Endodermal cell (in vitro differentiated cells): ENCODE results near the gene TSSC4. TPM values are rescaled to one million over a fixed set of nuclear protein-coding genes. Genes with fewer than 3 reads are reported as not detected.

Experiments
- DNase-seq: peaks from one replicate; pipeline ENCODE4 v3.0.0-alpha.2; 2017
- H3K27ac ChIP-seq: 2 replicates; pipeline ENCODE4 v1.5.1; 2013; ENCODE audit warnings: mild to moderate bottlenecking, low read depth, low read length, moderate library complexity
- H3K27me3 ChIP-seq: 2 replicates; pipeline ENCODE4 v1.6.1; 2013; ENCODE audit warnings: mild to moderate bottlenecking, low read length, moderate library complexity; ENCODE audit not compliant: insufficient read depth, control insufficient read depth, poor library complexity, severe bottlenecking
- H3K36me3 ChIP-seq: 2 replicates; pipeline ENCODE4 v1.7.0; 2013; ENCODE audit warnings: mild to moderate bottlenecking, low read length, moderate library complexity; ENCODE audit not compliant: control insufficient read depth, insufficient read depth
- H3K4me1 ChIP-seq: one replicate; pipeline ENCODE4 v1.7.0; 2013; ENCODE audit warnings: low read length; ENCODE audit not compliant: control insufficient read depth, insufficient read depth
- H3K4me3 ChIP-seq: 2 replicates; pipeline ENCODE4 v1.5.1; 2013; ENCODE audit warnings: mild to moderate bottlenecking, low read length, moderate library complexity
- H3K9ac ChIP-seq: 2 replicates; pipeline ENCODE4 v1.6.1; 2013; ENCODE audit warnings: mild to moderate bottlenecking, low read length, moderate library complexity; ENCODE audit not compliant: poor library complexity, severe bottlenecking; ENCODE audit errors: extremely low read depth
- H3K9me3 ChIP-seq: 2 replicates; pipeline ENCODE4 v1.6.1; 2013; ENCODE audit warnings: mild to moderate bottlenecking, low read length, moderate library complexity; ENCODE audit not compliant: control insufficient read depth
- H3K27ac Mint-ChIP-seq: 2 replicates; pipeline ENCODE4 v1.8.0; 2020; ENCODE audit warnings: mixed read lengths
- H3K27me3 Mint-ChIP-seq: 2 replicates; pipeline ENCODE4 v1.8.0; 2021; ENCODE audit warnings: mild to moderate bottlenecking, mixed read lengths; ENCODE audit not compliant: insufficient read depth
- H3K36me3 Mint-ChIP-seq: 2 replicates; pipeline ENCODE4 v1.8.0; 2020; ENCODE audit warnings: low read depth, mixed read lengths
- H3K4me1 Mint-ChIP-seq: 2 replicates; pipeline ENCODE4 v1.8.0; 2020; ENCODE audit warnings: mixed read lengths
- H3K4me3 Mint-ChIP-seq: 2 replicates; pipeline ENCODE4 v1.8.0; 2020; ENCODE audit warnings: mild to moderate bottlenecking, moderate library complexity, mixed read lengths
- H3K9me3 Mint-ChIP-seq: 2 replicates; pipeline ENCODE4 v1.8.0; 2020; ENCODE audit warnings: mild to moderate bottlenecking, mixed read lengths
- WGBS, 2 experiments: methylation state at CpG; one replicate each; pipeline versions ENCODE4 v1.1.5 to v1.1.7; 2013; ENCODE audit warnings: missing lambda C conversion rate in 2 of 2, mixed read lengths in 1 of 2; ENCODE audit not compliant: insufficient coverage in 1 of 2, insufficient read length in 1 of 2; 5-methylcytosine and 5-hydroxymethylcytosine counted together
- total RNA-seq, 2 donors: library from RNA; stranded (reverse); fragmentation: NEBNext Ultra II Directional in 1 of 2; extraction: Animal tissue kit (Norgen Biotek cat#: 25700) in 1 of 2; gene quantifications; 2 replicates in 1 of 2; 3 replicates in 1 of 2; pipeline ENCODE4 v1.2.1, GENCODE V29; 2021
- TF ChIP-seq, protein P1 (sequence below): fragments of 200-600 bp; sonication (generic); conservative IDR thresholded peaks from 2 replicates; pipeline ENCODE4 v1.5.0; 2021; ENCODE audit warnings: antibody characterized with exemption, mild to moderate bottlenecking

Gene TSSC4
- total RNA-seq, 2 donors from 2014 or later = 47.2 to 51.1 TPM

DNA sequence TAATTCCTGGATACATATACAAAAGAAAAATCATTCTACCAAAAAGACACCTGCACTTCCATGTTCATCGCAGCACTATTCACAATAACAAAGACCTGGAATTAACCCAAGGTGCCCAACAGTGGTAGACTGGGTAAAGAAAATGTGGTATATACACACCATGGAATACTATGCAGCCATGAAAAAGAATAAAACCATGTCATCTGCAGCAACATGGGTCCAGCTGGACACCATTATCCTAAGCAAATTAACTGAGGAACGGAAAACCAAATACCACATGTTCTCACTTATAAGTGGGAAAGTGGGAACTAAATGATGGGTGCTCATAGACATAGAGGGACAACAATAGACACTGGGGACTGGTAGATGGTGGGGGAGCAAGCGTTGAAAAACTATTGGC, 39.3 kb downstream of the TSSC4 start:
- Histone ChIP-seq H3K4me3 (no peak overlapping the region), H3K27me3 (peaks cover 78% of the 10 kb centered on the region), H3K27ac (no peak overlapping the region), H3K9ac (no peak overlapping the region), H3K4me1 (no peaks in the 10 kb centered on the region), H3K36me3 (no peaks in the 10 kb centered on the region), H3K9me3 (peaks cover 9% of the 10 kb centered on the region)
- H3K36me3 Mint-ChIP-seq = no peaks in the 10 kb centered on the region
- no peak overlapping the region for H3K27ac Mint-ChIP-seq
- 83 to 86% methylated on average over 1 to 2 of the region's 3 CpGs for WGBS, 2 experiments
- TF ChIP-seq, protein P1, sequence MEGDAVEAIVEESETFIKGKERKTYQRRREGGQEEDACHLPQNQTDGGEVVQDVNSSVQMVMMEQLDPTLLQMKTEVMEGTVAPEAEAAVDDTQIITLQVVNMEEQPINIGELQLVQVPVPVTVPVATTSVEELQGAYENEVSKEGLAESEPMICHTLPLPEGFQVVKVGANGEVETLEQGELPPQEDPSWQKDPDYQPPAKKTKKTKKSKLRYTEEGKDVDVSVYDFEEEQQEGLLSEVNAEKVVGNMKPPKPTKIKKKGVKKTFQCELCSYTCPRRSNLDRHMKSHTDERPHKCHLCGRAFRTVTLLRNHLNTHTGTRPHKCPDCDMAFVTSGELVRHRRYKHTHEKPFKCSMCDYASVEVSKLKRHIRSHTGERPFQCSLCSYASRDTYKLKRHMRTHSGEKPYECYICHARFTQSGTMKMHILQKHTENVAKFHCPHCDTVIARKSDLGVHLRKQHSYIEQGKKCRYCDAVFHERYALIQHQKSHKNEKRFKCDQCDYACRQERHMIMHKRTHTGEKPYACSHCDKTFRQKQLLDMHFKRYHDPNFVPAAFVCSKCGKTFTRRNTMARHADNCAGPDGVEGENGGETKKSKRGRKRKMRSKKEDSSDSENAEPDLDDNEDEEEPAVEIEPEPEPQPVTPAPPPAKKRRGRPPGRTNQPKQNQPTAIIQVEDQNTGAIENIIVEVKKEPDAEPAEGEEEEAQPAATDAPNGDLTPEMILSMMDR = no peak
- peaks cover 4% of the 10 kb centered on the region for H3K9me3 Mint-ChIP-seq
- DNase-seq = no peak
- peaks cover 74% of the 10 kb centered on the region for H3K27me3 Mint-ChIP-seq
- H3K4me3 Mint-ChIP-seq = no peak overlapping the region
- H3K4me1 Mint-ChIP-seq = no peaks in the 10 kb centered on the region

GRCh38 chr11:2440646-2441045, 40.1 kb downstream of the TSSC4 start:
- H3K36me3 ChIP-seq = no peaks in the 10 kb centered on the region
- H3K36me3 Mint-ChIP-seq = no peaks in the 10 kb centered on the region
- peaks cover 81% of the 10 kb centered on the region for H3K27me3 ChIP-seq
- peaks cover 79% of the 10 kb centered on the region for H3K27me3 Mint-ChIP-seq
- H3K9me3 ChIP-seq = peaks cover 9% of the 10 kb centered on the region
- no peak for DNase-seq
- H3K9ac ChIP-seq = no peak overlapping the region
- H3K4me1 ChIP-seq = no peaks in the 10 kb centered on the region
- no peaks in the 10 kb centered on the region for H3K4me1 Mint-ChIP-seq
- peaks cover 4% of the 10 kb centered on the region for H3K9me3 Mint-ChIP-seq
- H3K4me3 Mint-ChIP-seq = no peak overlapping the region
- H3K27ac Mint-ChIP-seq = no peak overlapping the region
- H3K27ac ChIP-seq = no peak overlapping the region
- H3K4me3 ChIP-seq = no peak overlapping the region
- 84 to 91% methylated on average over 6 to 8 of the region's 8 CpGs for WGBS, 2 experiments
- TF ChIP-seq, protein P1 = no peak

DNA sequence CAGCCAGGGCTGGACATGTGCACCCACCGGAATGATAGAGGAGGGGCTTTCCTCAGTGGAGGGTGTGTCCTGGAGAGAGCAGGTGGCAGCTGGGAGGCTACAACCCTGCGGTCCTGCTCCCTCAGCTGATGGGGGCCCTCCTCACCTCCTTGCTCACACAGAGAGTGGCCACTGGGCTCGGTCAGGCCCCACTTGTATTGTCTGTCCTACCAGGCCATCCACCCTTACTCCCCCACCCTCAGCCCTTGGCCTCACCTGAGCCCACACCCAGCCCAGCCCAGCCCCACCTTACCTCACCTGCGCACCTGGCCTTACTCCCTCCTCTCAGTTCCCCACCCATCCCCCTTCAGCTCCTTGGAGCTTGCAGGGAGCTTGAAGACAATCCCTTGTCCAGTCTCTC, 40.6 kb downstream of the TSSC4 start:
- H3K36me3 Mint-ChIP-seq = no peaks in the 10 kb centered on the region
- WGBS, 2 experiments = 86 to 88% methylated on average over 2 to 4 of the region's 4 CpGs
- H3K4me1 Mint-ChIP-seq = no peaks in the 10 kb centered on the region
- H3K4me3 Mint-ChIP-seq = no peak overlapping the region
- peaks cover 4% of the 10 kb centered on the region for H3K9me3 Mint-ChIP-seq
- no peak overlapping the region for H3K27ac ChIP-seq
- TF ChIP-seq, protein P1 = no peak
- H3K9ac ChIP-seq = no peak overlapping the region
- H3K27me3 Mint-ChIP-seq = peaks cover 84% of the 10 kb centered on the region
- DNase-seq = no peak
- no peaks in the 10 kb centered on the region for H3K4me1 ChIP-seq
- no peak overlapping the region for H3K27ac Mint-ChIP-seq
- H3K36me3 ChIP-seq = no peaks in the 10 kb centered on the region
- no peak overlapping the region for H3K4me3 ChIP-seq
- H3K27me3 ChIP-seq = peaks cover 84% of the 10 kb centered on the region
- peaks cover 9% of the 10 kb centered on the region for H3K9me3 ChIP-seq
